M059J (cell line): Measurements from ENCODE around the gene ZEB1. TPM values are rescaled to one million over a fixed set of nuclear protein-coding genes. Genes with fewer than 3 reads are reported as not detected.
"Not testable (repeated sequence)": the region's sequence is repeated elsewhere in the genome, so short reads cannot be mapped to it uniquely, and the experiment has no call there.

ENCODE experiments used
- DNase-seq: peaks from one replicate; pipeline ENCODE4 v3.0.0-alpha.2; 2012; ENCODE audit warnings: low read depth
- total RNA-seq: library from RNA; depleted of rRNA; stranded (reverse); fragments of >200 nt; shearing (Covaris generic); gene quantifications from 2 replicates; pipeline ENCODE4 v1.2.3, GENCODE V29; 2014

The ZEB1 gene
- total RNA-seq, 1 experiment from 2014 or later: 14.4 TPM

- peak; percentile 67 for DNase-seq
Measured at GRCh38 chr10:31318382-31318853, 598 bp upstream of the ZEB1 start.

GRCh38 chr10:31319602-31320549 is 860 bp downstream of the ZEB1 start:
- peak; percentile 36 for DNase-seq

- DNase-seq: peak; percentile 42
Measured at GRCh38 chr10:31320550-31321211, 1.7 kb downstream of the ZEB1 start.

- no peak for DNase-seq
Measured at GRCh38 chr10:31321396-31321941, 2.5 kb downstream of the ZEB1 start.

- DNase-seq: no peak
Measured at GRCh38 chr10:31322647-31323046, 3.6 kb downstream of the ZEB1 start.

GRCh38 chr10:31340343-31340742 is 21.3 kb downstream of the ZEB1 start:
- no peak for DNase-seq

- no peak for DNase-seq
Measured at GRCh38 chr10:31341552-31341951, 22.5 kb downstream of the ZEB1 start.

GRCh38 chr10:31343009-31343408 is 24.0 kb downstream of the ZEB1 start:
- no peak for DNase-seq

GRCh38 chr10:31343551-31343950 is 24.5 kb downstream of the ZEB1 start:
- no peak for DNase-seq

GRCh38 chr10:31345886-31346285 is 26.9 kb downstream of the ZEB1 start:
- DNase-seq: no peak

GRCh38 chr10:31346953-31347352 is 27.9 kb downstream of the ZEB1 start:
- no peak for DNase-seq

GRCh38 chr10:31347705-31348104 is 28.7 kb downstream of the ZEB1 start:
- no peak for DNase-seq

GRCh38 chr10:31350891-31351290 is 31.9 kb downstream of the ZEB1 start:
- DNase-seq: no peak

- no peak for DNase-seq
Measured at GRCh38 chr10:31352436-31353226, 33.6 kb downstream of the ZEB1 start.

- DNase-seq: peak; percentile 77
Measured at GRCh38 chr10:31353574-31353973, 34.6 kb downstream of the ZEB1 start.

- DNase-seq: peak; percentile 18
Measured at GRCh38 chr10:31358688-31359330, 39.8 kb downstream of the ZEB1 start.

- no peak for DNase-seq
Measured at GRCh38 chr10:31359979-31360378, 41.0 kb downstream of the ZEB1 start.

GRCh38 chr10:31361475-31361874 is 42.5 kb downstream of the ZEB1 start:
- DNase-seq: not testable (repeated sequence)

GRCh38 chr10:31362023-31362641 is 43.1 kb downstream of the ZEB1 start:
- no peak for DNase-seq

- not testable (repeated sequence) for DNase-seq
Measured at GRCh38 chr10:31363696-31364095, 44.7 kb downstream of the ZEB1 start.

- DNase-seq: not testable (repeated sequence)
Measured at GRCh38 chr10:31364238-31364637, 45.2 kb downstream of the ZEB1 start.
